ENCODE data around the gene CDK5RAP1.

GRCh38 chr20:33337119-33337518 is 64.2 kb downstream of the CDK5RAP1 start:
- TF ChIP-seq CTCF (IDR thresholded peaks at IDR 0.05): no peak
- TF ChIP-seq POLR2A (IDR thresholded peaks at IDR 0.05): no peak
- TF ChIP-seq POLR2AphosphoS5 (IDR thresholded peaks at IDR 0.05; ENCODE audit: insufficient read depth in 1 of 2, low read depth in 1 of 2): no peak
